MM.1S (cell line): ENCODE measurements around the gene C2CD3.

Experiments
- DNase-seq: peaks from one replicate; pipeline ENCODE4 v3.0.0-alpha.2; 2015
- H2AFZ ChIP-seq: fragments of 300-600 bp; sonication (generic); 2 replicates; pipeline ENCODE4 v1.6.0; 2016; ENCODE audit warnings: antibody characterized with exemption, low read length
- H3F3A ChIP-seq: fragments of 300-600 bp; sonication (generic); 2 replicates; pipeline ENCODE4 v1.6.1; 2016; ENCODE audit warnings: mild to moderate bottlenecking, antibody characterized with exemption, low read length, moderate library complexity, mixed read lengths; ENCODE audit not compliant: insufficient read depth
- H3K27ac ChIP-seq: fragments of 300-600 bp; sonication (generic); 2 replicates; pipeline ENCODE4 v1.5.1; 2016; ENCODE audit warnings: mild to moderate bottlenecking, low read length
- H3K27me3 ChIP-seq: fragments of 300-600 bp; sonication (generic); replicated peaks from 2 replicates; pipeline ENCODE4 v1.6.0; 2016; ENCODE audit warnings: low read length; ENCODE audit not compliant: insufficient read depth
- H3K36me3 ChIP-seq: fragments of 300-600 bp; sonication (generic); replicated peaks from 2 replicates; pipeline ENCODE4 v1.6.1; 2016; ENCODE audit warnings: mild to moderate bottlenecking, low read length, mixed read lengths; ENCODE audit not compliant: insufficient read depth
- H3K4me1 ChIP-seq: fragments of 300-600 bp; sonication (generic); 2 replicates; pipeline ENCODE4 v1.6.1; 2016; ENCODE audit warnings: low read length, mixed read lengths
- H3K4me2 ChIP-seq: fragments of 300-600 bp; sonication (generic); 2 replicates; pipeline ENCODE4 v1.6.0; 2016; ENCODE audit warnings: low read depth, low read length
- H3K4me3 ChIP-seq: fragments of 300-600 bp; sonication (generic); 2 replicates; pipeline ENCODE4 v1.5.1; 2016; ENCODE audit warnings: low read length, mixed read lengths
- H3K79me2 ChIP-seq: fragments of 300-600 bp; sonication (generic); 2 replicates; pipeline ENCODE4 v1.6.1; 2016; ENCODE audit warnings: mixed run types, low read length, mixed read lengths
- H3K9ac ChIP-seq: fragments of 300-600 bp; sonication (generic); 2 replicates; pipeline ENCODE4 v1.6.1; 2016; ENCODE audit warnings: low read length, mixed read lengths
- H3K9me2 ChIP-seq: fragments of 300-600 bp; sonication (generic); replicated peaks from 2 replicates; pipeline ENCODE4 v1.6.1; 2016; ENCODE audit warnings: mild to moderate bottlenecking, low read length, mixed read lengths; ENCODE audit not compliant: insufficient read depth
- H3K9me3 ChIP-seq: fragments of 300-600 bp; sonication (generic); replicated peaks from 2 replicates; pipeline ENCODE4 v1.6.1; 2016; ENCODE audit warnings: mild to moderate bottlenecking, low read length, mixed read lengths; ENCODE audit not compliant: insufficient read depth
- H4K20me1 ChIP-seq: fragments of 300-600 bp; sonication (generic); 2 replicates; pipeline ENCODE4 v1.6.1; 2016; ENCODE audit warnings: mild to moderate bottlenecking, low read length, moderate library complexity, mixed read lengths; ENCODE audit not compliant: insufficient read depth
- EZH2 ChIP-seq: fragments of 300-600 bp; sonication (generic); optimal IDR thresholded peaks from 2 replicates; pipeline ENCODE3; 2017; ENCODE audit warnings: low read depth, mild to moderate bottlenecking, antibody characterized with exemption, low read length, mixed read lengths
- EZH2phosphoT487 ChIP-seq: fragments of 300-600 bp; sonication (generic); IDR thresholded peaks from 2 replicates; pipeline ENCODE4 v1.6.1; 2018; ENCODE audit warnings: antibody characterized with exemption, low read length
- TF ChIP-seq, protein P1 (sequence below): fragments of 300-600 bp; sonication (generic); IDR thresholded peaks from 2 replicates; pipeline ENCODE4 v1.5.1; 2016; ENCODE audit warnings: antibody characterized with exemption, low read length, mixed read lengths

The C2CD3 gene

DNA sequence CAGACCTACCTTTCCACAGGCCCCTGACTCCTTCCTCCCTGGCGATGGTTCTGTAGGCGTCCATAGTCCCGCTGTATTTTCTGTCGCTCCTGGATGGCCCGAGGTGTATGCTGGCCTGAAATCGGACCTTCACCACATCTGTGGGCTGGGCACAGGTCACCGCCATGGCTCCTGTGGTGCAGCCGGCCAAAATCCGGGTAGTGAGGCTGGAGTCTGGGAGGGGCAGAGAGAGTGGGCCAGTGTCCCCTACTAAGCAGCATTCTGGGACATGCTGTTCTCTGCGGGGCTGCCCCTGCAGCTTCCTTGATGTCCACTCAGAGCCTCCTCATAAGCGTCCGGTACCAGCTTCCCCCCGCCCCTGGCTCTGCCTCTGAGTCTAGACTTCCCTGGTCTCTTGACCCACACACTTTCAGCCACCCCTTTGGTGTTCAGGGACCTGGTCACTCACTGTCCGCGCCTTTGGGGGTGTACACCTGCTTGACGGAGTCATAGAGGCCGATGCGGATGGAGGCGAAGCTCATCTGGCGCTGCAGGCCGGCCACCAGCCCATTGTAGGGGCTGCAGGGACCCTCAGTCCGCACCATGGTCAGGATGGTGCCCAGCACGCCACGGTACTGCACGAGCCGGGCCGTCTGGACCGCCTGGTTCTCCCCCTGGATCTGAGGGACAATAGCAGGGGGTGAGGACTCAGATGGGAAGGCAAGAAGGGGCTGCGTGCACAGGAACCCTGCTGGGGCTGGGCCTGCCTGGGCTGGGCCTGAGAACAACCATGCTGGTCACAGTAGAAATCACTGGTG is 164.9 kb downstream of the C2CD3 start:
- Histone ChIP-seq H3K36me3 (no peaks in the 10 kb centered on the region), H3K27me3 (no peaks in the 10 kb centered on the region), H3K9me3 (no peaks in the 10 kb centered on the region), H3K9ac (no peak overlapping the region), H3K4me3 (no peak overlapping the region), H3K9me2 (no peaks in the 10 kb centered on the region), H2AFZ (no peak overlapping the region), H4K20me1 (no peaks in the 10 kb centered on the region), H3K4me1 (no peaks in the 10 kb centered on the region), H3F3A (no peaks in the 10 kb centered on the region), H3K27ac (no peak overlapping the region), H3K4me2 (no peak overlapping the region), H3K79me2 (no peaks in the 10 kb centered on the region)
- DNase-seq = no peak
- TF ChIP-seq, protein P1, sequence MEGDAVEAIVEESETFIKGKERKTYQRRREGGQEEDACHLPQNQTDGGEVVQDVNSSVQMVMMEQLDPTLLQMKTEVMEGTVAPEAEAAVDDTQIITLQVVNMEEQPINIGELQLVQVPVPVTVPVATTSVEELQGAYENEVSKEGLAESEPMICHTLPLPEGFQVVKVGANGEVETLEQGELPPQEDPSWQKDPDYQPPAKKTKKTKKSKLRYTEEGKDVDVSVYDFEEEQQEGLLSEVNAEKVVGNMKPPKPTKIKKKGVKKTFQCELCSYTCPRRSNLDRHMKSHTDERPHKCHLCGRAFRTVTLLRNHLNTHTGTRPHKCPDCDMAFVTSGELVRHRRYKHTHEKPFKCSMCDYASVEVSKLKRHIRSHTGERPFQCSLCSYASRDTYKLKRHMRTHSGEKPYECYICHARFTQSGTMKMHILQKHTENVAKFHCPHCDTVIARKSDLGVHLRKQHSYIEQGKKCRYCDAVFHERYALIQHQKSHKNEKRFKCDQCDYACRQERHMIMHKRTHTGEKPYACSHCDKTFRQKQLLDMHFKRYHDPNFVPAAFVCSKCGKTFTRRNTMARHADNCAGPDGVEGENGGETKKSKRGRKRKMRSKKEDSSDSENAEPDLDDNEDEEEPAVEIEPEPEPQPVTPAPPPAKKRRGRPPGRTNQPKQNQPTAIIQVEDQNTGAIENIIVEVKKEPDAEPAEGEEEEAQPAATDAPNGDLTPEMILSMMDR = no peak
- TF ChIP-seq EZH2 = no peak
- no peak for TF ChIP-seq EZH2phosphoT487

DNA sequence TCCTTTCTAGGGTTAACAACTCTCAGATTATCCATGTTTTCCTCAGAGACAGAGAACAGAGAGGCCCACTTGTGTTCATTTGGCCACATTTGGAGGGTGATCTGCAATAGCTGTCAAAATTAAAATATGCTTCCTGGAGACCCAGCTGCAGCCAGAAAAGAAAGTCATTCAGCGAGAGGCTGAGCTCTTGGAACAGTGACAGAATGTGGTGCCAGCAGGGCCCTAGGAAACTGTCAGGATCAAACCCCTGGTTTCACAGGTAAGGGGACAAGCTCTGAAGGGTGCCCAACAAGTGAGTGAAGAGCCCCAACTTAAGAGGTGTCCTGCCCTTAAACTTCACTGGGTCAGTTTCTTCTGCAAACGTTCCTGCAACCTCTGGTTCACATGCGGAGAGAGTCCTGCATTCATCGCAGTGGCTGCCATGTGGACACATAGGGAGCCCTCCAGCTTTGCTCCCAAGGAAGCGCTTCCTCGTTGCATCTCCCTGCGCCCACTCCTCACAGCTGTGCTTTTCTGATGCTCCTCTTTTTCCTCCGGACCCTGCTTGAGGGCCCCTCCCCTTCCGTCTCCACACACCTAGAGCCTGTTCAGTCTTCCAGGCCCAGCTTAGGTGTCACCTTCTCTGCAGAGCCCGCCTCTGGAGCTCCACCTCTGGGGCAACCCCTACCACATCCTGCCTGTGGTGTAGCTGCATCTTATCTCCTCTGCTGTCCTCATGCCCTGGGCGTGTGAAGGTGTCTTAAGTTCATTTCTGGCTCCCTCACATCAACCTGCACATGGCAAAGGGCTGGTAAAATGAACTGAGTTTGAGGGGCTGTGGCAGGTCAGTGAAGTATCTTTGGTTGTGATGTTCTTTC is 165.8 kb downstream of the C2CD3 start:
- H3K9ac ChIP-seq = no peak overlapping the region
- H3K36me3 ChIP-seq = no peaks in the 10 kb centered on the region
- H3F3A ChIP-seq = no peaks in the 10 kb centered on the region
- TF ChIP-seq EZH2phosphoT487 (no peak), EZH2 (no peak)
- TF ChIP-seq, protein P1 = no peak
- H2AFZ ChIP-seq = no peak overlapping the region
- H3K4me1 ChIP-seq = no peaks in the 10 kb centered on the region
- DNase-seq = peak; percentile 16
- no peaks in the 10 kb centered on the region for H3K9me2 ChIP-seq
- no peaks in the 10 kb centered on the region for H4K20me1 ChIP-seq
- H3K27me3 ChIP-seq = no peaks in the 10 kb centered on the region
- no peaks in the 10 kb centered on the region for H3K79me2 ChIP-seq
- no peaks in the 10 kb centered on the region for H3K9me3 ChIP-seq
- no peak overlapping the region for H3K4me2 ChIP-seq
- no peak overlapping the region for H3K27ac ChIP-seq
- H3K4me3 ChIP-seq = no peak overlapping the region

DNA sequence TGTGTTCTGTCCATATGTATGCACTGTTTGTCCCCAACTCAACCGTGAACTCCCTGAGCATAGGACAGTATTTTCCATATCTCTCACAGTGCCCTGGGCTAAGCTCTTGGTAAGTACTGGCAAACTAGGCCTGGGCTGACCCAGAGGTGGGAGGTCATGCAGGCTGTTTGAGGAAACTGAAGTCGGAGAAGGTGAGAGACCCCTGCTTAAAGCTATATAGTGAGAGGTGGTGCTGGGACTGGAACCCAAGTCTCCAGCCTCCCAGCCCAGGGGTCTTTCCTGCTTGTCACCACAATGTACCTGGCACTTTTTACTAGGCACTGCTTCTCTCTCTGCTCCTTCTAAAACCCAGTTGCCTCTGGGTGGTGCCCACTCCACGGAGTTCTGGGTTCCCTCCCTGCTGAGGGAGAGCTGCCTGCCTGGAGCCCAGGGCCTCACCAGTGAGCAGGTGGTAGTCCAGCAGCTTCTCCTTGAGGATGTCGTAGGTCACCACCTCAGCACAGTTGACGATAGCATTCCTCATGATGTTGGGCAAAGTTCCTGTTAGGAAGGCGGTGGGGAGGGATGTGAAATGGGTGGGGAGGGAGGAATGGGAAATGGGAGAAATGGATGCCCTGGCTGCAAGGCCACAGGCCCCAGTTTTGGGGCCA is 166.6 kb downstream of the C2CD3 start:
- H3K9me2 ChIP-seq = no peaks in the 10 kb centered on the region
- no peak overlapping the region for H3K4me3 ChIP-seq
- no peak overlapping the region for H3K27ac ChIP-seq
- H3K36me3 ChIP-seq = no peaks in the 10 kb centered on the region
- no peaks in the 10 kb centered on the region for H3K9me3 ChIP-seq
- H4K20me1 ChIP-seq = no peaks in the 10 kb centered on the region
- no peak overlapping the region for H3K9ac ChIP-seq
- no peaks in the 10 kb centered on the region for H3K4me1 ChIP-seq
- H3K79me2 ChIP-seq = no peaks in the 10 kb centered on the region
- TF ChIP-seq, protein P1 = no peak
- TF ChIP-seq EZH2 (no peak), EZH2phosphoT487 (no peak)
- no peaks in the 10 kb centered on the region for H3F3A ChIP-seq
- no peak overlapping the region for H3K4me2 ChIP-seq
- H3K27me3 ChIP-seq = no peaks in the 10 kb centered on the region
- DNase-seq = no peak
- H2AFZ ChIP-seq = no peak overlapping the region
